Measurements from ENCODE around the gene FLOT1.
A peak's percentile ranks its signal among the peaks of the same experiment; 100 is the strongest.

GRCh38 chr6:30787954-30788353, 45.5 kb upstream of the FLOT1 start:
- TF ChIP-seq POLR2A (IDR thresholded peaks at IDR 0.05; ENCODE audit: low read depth) (no peak), CTCF (IDR thresholded peaks at IDR 0.05) (no peak), POLR2AphosphoS5 (IDR thresholded peaks at IDR 0.05) (peak; percentile 11 to 13)

Data from esophagus muscularis mucosa (tissue), 3 donors.